WTC11 (cell line): Measurements from ENCODE around the gene PLIN3.
"Not testable (repeated sequence)": the region's sequence is repeated elsewhere in the genome, so short reads cannot be mapped to it uniquely, and the experiment has no call there.

ENCODE experiments used
- ATF6 ChIP-seq: sonication (generic); formaldehyde crosslinking; IDR thresholded peaks from 2 replicates; pipeline ENCODE4 v1.8.1; 2023; ENCODE audit warnings: mild to moderate bottlenecking, missing genetic modification reagents
- CTCF ChIP-seq: fragments of 200-600 bp; IDR thresholded peaks from 2 replicates; pipeline ENCODE4 v1.8.0; 2022; ENCODE audit warnings: antibody characterized with exemption
- ELF4 ChIP-seq: sonication (generic); formaldehyde crosslinking; IDR thresholded peaks from 2 replicates; pipeline ENCODE4 v1.8.1; 2022; ENCODE audit warnings: low read depth, mild to moderate bottlenecking, moderate library complexity, missing genetic modification reagents
- JUN ChIP-seq: sonication (generic); formaldehyde crosslinking; IDR thresholded peaks from 2 replicates; pipeline ENCODE4 v1.8.0; 2023; ENCODE audit warnings: mild to moderate bottlenecking, missing genetic modification reagents
- NR1H2 ChIP-seq: sonication (generic); formaldehyde crosslinking; IDR thresholded peaks from 2 replicates; pipeline ENCODE4 v1.9.0; 2021; ENCODE audit warnings: mild to moderate bottlenecking, moderate library complexity, missing genetic modification reagents
- ZNF512 ChIP-seq: sonication (generic); formaldehyde crosslinking; IDR thresholded peaks from 2 replicates; pipeline ENCODE4 v1.8.1; 2022; ENCODE audit warnings: missing genetic modification reagents, borderline replicate concordance

- TF ChIP-seq ZNF512 (CRISPR knock-in tag); ELF4 (CRISPR knock-in tag); NR1H2 (CRISPR knock-in tag); ATF6 (CRISPR knock-in tag); JUN; CTCF: not testable (repeated sequence)
These were observed 20.3 kb upstream of the PLIN3 start for GRCh38 chr19:4887803-4888202.
